Common myeloid progenitor, CD34-positive (primary cell): ENCODE measurements around the gene ADAMTS13.
A peak's percentile ranks its signal among the peaks of the same experiment; 100 is the strongest.

ENCODE experiments used
- CTCF ChIA-PET: fragments of 350-600 bp; sonication (Branson Sonifier 250); formaldehyde crosslinking; loops from one replicate; lab custom pipeline; 2021; ENCODE audit warnings: antibody characterized with exemption; lab: Charles Lee
- POLR2A ChIA-PET: fragments of 350-600 bp; sonication (Branson Sonifier 250); formaldehyde crosslinking; loops from one replicate; lab custom pipeline; 2021; ENCODE audit warnings: antibody characterized with exemption; lab: Charles Lee
- DNase-seq, 3 donors: peaks; one replicate each; pipeline versions ENCODE4 v3.0.0 to v3.0.0-alpha.2; 2013
- H3K27ac ChIP-seq, 2 experiments: 1 replicate in 1 of 2; 2 replicates in 1 of 2; pipeline ENCODE4 v1.7.0; 2013; ENCODE audit warnings: inconsistent platforms in 2 of 2, low read length in 2 of 2, mild to moderate bottlenecking in 2 of 2, low read depth in 1 of 2, moderate library complexity in 1 of 2; ENCODE audit not compliant: severe bottlenecking in 2 of 2, insufficient read depth in 1 of 2, poor library complexity in 1 of 2
- H3K27me3 ChIP-seq, 5 experiments: replicated peaks in 2 of 5; 1 replicate in 3 of 5; 2 replicates in 2 of 5; pipeline versions ENCODE4 v1.6.1 to v1.7.0; 2013; ENCODE audit warnings: low read length in 4 of 5, mild to moderate bottlenecking in 2 of 5, moderate library complexity in 2 of 5, inconsistent platforms in 1 of 5; ENCODE audit not compliant: insufficient read depth in 5 of 5, control insufficient read depth in 4 of 5
- H3K36me3 ChIP-seq, 4 experiments: 1 replicate in 2 of 4; 2 replicates in 2 of 4; pipeline versions ENCODE4 v1.6.1 to v1.7.0; 2013; ENCODE audit warnings: low read length in 3 of 4, control low read depth in 1 of 4, mild to moderate bottlenecking in 1 of 4; ENCODE audit not compliant: control insufficient read depth in 4 of 4, insufficient read depth in 4 of 4
- H3K4me1 ChIP-seq, 4 experiments: 1 replicate in 3 of 4; 2 replicates in 1 of 4; pipeline versions ENCODE4 v1.6.1 to v1.7.1; 2013; ENCODE audit warnings: low read length in 3 of 4, mild to moderate bottlenecking in 3 of 4, control low read depth in 1 of 4, inconsistent platforms in 1 of 4, moderate library complexity in 1 of 4; ENCODE audit not compliant: control insufficient read depth in 4 of 4, insufficient read depth in 4 of 4; ENCODE audit errors: control extremely low read depth in 1 of 4
- H3K4me3 ChIP-seq, 7 experiments: 1 replicate in 4 of 7; 2 replicates in 3 of 7; pipeline versions ENCODE4 v1.5.1 to v1.7.0; 2013; ENCODE audit warnings: mild to moderate bottlenecking in 7 of 7, low read length in 6 of 7, moderate library complexity in 6 of 7, inconsistent platforms in 2 of 7, low read depth in 2 of 7, control low read depth in 1 of 7; ENCODE audit not compliant: insufficient read depth in 4 of 7, control insufficient read depth in 1 of 7; ENCODE audit errors: extremely low read depth in 1 of 7
- H3K9me3 ChIP-seq, 5 experiments: 1 replicate in 4 of 5; 2 replicates in 1 of 5; pipeline versions ENCODE4 v1.6.1 to v1.7.1; 2013; ENCODE audit warnings: low read length in 4 of 5, mild to moderate bottlenecking in 2 of 5, inconsistent platforms in 1 of 5, low read depth in 1 of 5, moderate library complexity in 1 of 5; ENCODE audit not compliant: control insufficient read depth in 4 of 5, insufficient read depth in 2 of 5; ENCODE audit errors: control extremely low read depth in 1 of 5
- WGBS: methylation state at CpG from one replicate; pipeline ENCODE4 v1.1.5; 2013; ENCODE audit not compliant: insufficient coverage; 5-methylcytosine and 5-hydroxymethylcytosine counted together

Gene ADAMTS13

GRCh38 chr9:133472753-133473378 lies 50.7 kb downstream of the ADAMTS13 start:
- DNase-seq, result no peak
- Histone ChIP-seq H3K4me1 (peaks cover 0 to 70% (median 56%) of the 10 kb centered on the region in 4 experiments), H3K9me3 (no peaks in the 10 kb centered on the region), H3K36me3 (peaks cover 0 to 24% (median under 1%) of the 10 kb centered on the region in 4 experiments), H3K27ac (no peak overlapping the region), H3K27me3 (no peaks in the 10 kb centered on the region), H3K4me3 (no peak overlapping the region)
- POLR2A ChIA-PET, result no interaction called here
- WGBS, result 53% methylated on average over 11 of the region's 19 CpGs
- CTCF ChIA-PET, result no interaction called here

GRCh38 chr9:133473743-133474142 lies 51.6 kb downstream of the ADAMTS13 start:
- CTCF ChIA-PET, result interaction anchor here (0.8 to 1.3 kb wide), 3 partner anchors 9 to 20 kb away, joined by 3 to 4 read pairs (median 4); partner anchors contain the start of gene CACFD1
- no peaks in the 10 kb centered on the region for H3K9me3 ChIP-seq
- DNase-seq, result no peak
- H3K36me3 ChIP-seq, result peaks cover 0 to 24% (median 0%) of the 10 kb centered on the region in 4 experiments
- H3K4me3 ChIP-seq, result peak overlapping the region in 2 of 7 experiments; percentile 38 to 40
- POLR2A ChIA-PET, result interaction anchor here (1.1 kb wide), 1 partner anchor 97 kb away, joined by 3 read pairs; the partner anchor contains the start of gene STKLD1
- H3K27me3 ChIP-seq, result no peaks in the 10 kb centered on the region
- no peak overlapping the region for H3K27ac ChIP-seq
- 82% methylated on average over 17 of the region's 20 CpGs for WGBS
- H3K4me1 ChIP-seq, result peaks cover 0 to 79% (median 65%) of the 10 kb centered on the region in 4 experiments

GRCh38 chr9:133474215-133474614 lies 52.0 kb downstream of the ADAMTS13 start:
- Histone ChIP-seq H3K4me3 (peak overlapping the region in 2 of 7 experiments; percentile 38 to 40), H3K27me3 (no peaks in the 10 kb centered on the region), H3K4me1 (peaks cover 0 to 83% (median 69%) of the 10 kb centered on the region in 4 experiments), H3K36me3 (peaks cover 0 to 24% (median 0%) of the 10 kb centered on the region in 4 experiments), H3K27ac (no peak overlapping the region), H3K9me3 (no peaks in the 10 kb centered on the region)
- WGBS, result 0% methylated on average over 3 of the region's 5 CpGs
- POLR2A ChIA-PET, result interaction anchor here (0.5 to 1.1 kb wide), 6 partner anchors 13 to 417 kb away, joined by 3 to 4 read pairs (median 3); partner anchors contain the start of gene STKLD1
- CTCF ChIA-PET, result interaction anchor here (0.8 to 1.3 kb wide), 4 partner anchors 10 to 21 kb away, joined by 3 to 5 read pairs (median 4); partner anchors contain the start of gene CACFD1
- DNase-seq, result peak; percentile 95 to 99 (median 98)

GRCh38 chr9:133474853-133475252 lies 52.7 kb downstream of the ADAMTS13 start:
- ChIA-PET POLR2A (interaction anchor here (0.6 to 0.8 kb wide), 4 partner anchors 13 to 418 kb away, joined by 3 read pairs; no protein-coding TSS in a partner anchor), CTCF (interaction anchor here (1.2 to 1.3 kb wide), 3 partner anchors 9 to 21 kb away, joined by 3 to 5 read pairs (median 4); partner anchors contain the start of gene CACFD1)
- no peaks in the 10 kb centered on the region for H3K9me3 ChIP-seq
- peaks cover 0 to 24% (median 0%) of the 10 kb centered on the region in 4 experiments for H3K36me3 ChIP-seq
- H3K27me3 ChIP-seq, result no peaks in the 10 kb centered on the region
- H3K4me1 ChIP-seq, result peaks cover 3 to 90% (median 74%) of the 10 kb centered on the region in 4 experiments
- H3K27ac ChIP-seq, result no peak overlapping the region
- WGBS, result 57% methylated on average over 16 of the region's 20 CpGs
- peak in 2 of 3 donors; percentile 36 to 59 for DNase-seq
- H3K4me3 ChIP-seq, result peak overlapping the region in 2 of 7 experiments; percentile 16 to 24

GRCh38 chr9:133475292-133476012 lies 53.3 kb downstream of the ADAMTS13 start:
- 77% methylated on average over 25 of the region's 27 CpGs for WGBS
- DNase-seq, result no peak

GRCh38 chr9:133476036-133476931 lies 54.1 kb downstream of the ADAMTS13 start:
- Histone ChIP-seq H3K27me3 (no peaks in the 10 kb centered on the region), H3K36me3 (peaks cover 0 to 24% (median 0%) of the 10 kb centered on the region in 4 experiments), H3K9me3 (no peaks in the 10 kb centered on the region), H3K27ac (no peak overlapping the region), H3K4me3 (no peak overlapping the region), H3K4me1 (peaks cover 3 to 84% (median 73%) of the 10 kb centered on the region in 4 experiments)
- POLR2A ChIA-PET, result no interaction called here
- no peak for DNase-seq
- CTCF ChIA-PET, result no interaction called here
- WGBS, result 96% methylated on average over 20 of the region's 27 CpGs

More at GRCh38 chr9:133475292-133476012, 53.3 kb downstream of the ADAMTS13 start:
- Histone ChIP-seq H3K36me3 (peaks cover 0 to 24% (median 0%) of the 10 kb centered on the region in 4 experiments), H3K27me3 (no peaks in the 10 kb centered on the region), H3K9me3 (no peaks in the 10 kb centered on the region), H3K4me3 (peak overlapping the region in 1 of 7 experiments; percentile 8), H3K27ac (no peak overlapping the region), H3K4me1 (peaks cover 3 to 91% (median 74%) of the 10 kb centered on the region in 4 experiments)
- POLR2A ChIA-PET, result interaction anchor here (0.8 kb wide), 1 partner anchor 134 kb away, joined by 3 read pairs; no protein-coding TSS in a partner anchor
- CTCF ChIA-PET, result interaction anchor here (1.2 to 1.3 kb wide), 2 partner anchors 9 to 16 kb away, joined by 4 to 5 read pairs; partner anchors contain the start of gene CACFD1
